H1 (cell line): ENCODE data around the gene MORC4. TPM values are rescaled to one million over a fixed set of nuclear protein-coding genes. Genes with fewer than 3 reads are reported as not detected.

ENCODE experiments used
- CTCF ChIA-PET: fragments of 300-600 bp; sonication (Branson Sonifier 250); formaldehyde crosslinking; loops from one replicate; lab custom pipeline; 2021; ENCODE audit not compliant: partially characterized antibody; lab: Charles Lee
- POLR2A ChIA-PET: fragments of 300-600 bp; sonication (Branson Sonifier 250); formaldehyde crosslinking; loops from one replicate; lab custom pipeline; 2021; ENCODE audit warnings: inconsistent platforms; ENCODE audit not compliant: partially characterized antibody; lab: Charles Lee
- DNase-seq, 2 experiments: peaks; one replicate each; pipeline versions ENCODE4 v3.0.0 to v3.0.0-alpha.2; 2010 to 2022; ENCODE audit warnings: low spot score in 2 of 2, low read depth in 1 of 2, mixed read lengths in 1 of 2
- FAIRE-seq: peaks from 2 replicates; lab custom pipeline; 2011; peaks lifted over from hg19 to GRCh38; lab: Jason Lieb, UNC
- H2AFZ ChIP-seq: 2 replicates; pipeline ENCODE4 v1.8.1; 2012; ENCODE audit warnings: low read length, inconsistent platforms
- H2AK5ac ChIP-seq: 2 replicates; pipeline ENCODE4 v1.6.1; 2013; ENCODE audit warnings: low read depth, low read length
- H2BK120ac ChIP-seq: replicated peaks from 2 replicates; pipeline ENCODE3; 2013; ENCODE audit warnings: low read depth, low read length, inconsistent platforms
- H2BK12ac ChIP-seq: 2 replicates; pipeline ENCODE4 v1.6.1; 2013; ENCODE audit warnings: low read depth, low read length
- H2BK15ac ChIP-seq: 2 replicates; pipeline ENCODE4 v1.6.1; 2013; ENCODE audit warnings: low read length
- H2BK20ac ChIP-seq: 2 replicates; pipeline ENCODE4 v1.6.1; 2013; ENCODE audit warnings: low read length
- H2BK5ac ChIP-seq: 2 replicates; pipeline ENCODE4 v1.6.1; 2013; ENCODE audit warnings: low read depth, low read length
- H3K14ac ChIP-seq: 2 replicates; pipeline ENCODE4 v1.6.1; 2013; ENCODE audit warnings: inconsistent platforms; ENCODE audit not compliant: insufficient read length
- H3K18ac ChIP-seq: 2 replicates; pipeline ENCODE4 v1.6.1; 2013; ENCODE audit warnings: low read length; ENCODE audit errors: extremely low read depth
- H3K23ac ChIP-seq: 2 replicates; pipeline ENCODE4 v1.6.1; 2013; ENCODE audit warnings: inconsistent platforms; ENCODE audit not compliant: insufficient read length
- H3K23me2 ChIP-seq: 2 replicates; pipeline ENCODE4 v1.6.1; 2013; ENCODE audit warnings: low read depth, low read length
- H3K27ac ChIP-seq: 2 replicates; pipeline ENCODE4 v1.6.1; 2011; ENCODE audit warnings: low read depth, low read length, inconsistent platforms
- H3K27me3 ChIP-seq, 4 experiments: replicated peaks in 1 of 4; 1 replicate in 1 of 4; 2 replicates in 3 of 4; pipeline versions ENCODE4 v1.6.1 to v1.8.1; 2011 to 2013; ENCODE audit warnings: low read length in 3 of 4, mild to moderate bottlenecking in 3 of 4, inconsistent platforms in 2 of 4, mixed read lengths in 2 of 4, moderate library complexity in 1 of 4; ENCODE audit not compliant: control insufficient read depth in 3 of 4, insufficient read depth in 3 of 4; ENCODE audit errors: extremely low read depth in 1 of 4
- H3K36me3 ChIP-seq, 4 experiments: 2 replicates each; pipeline versions ENCODE4 v1.6.1 to v1.8.1; 2011 to 2013; ENCODE audit warnings: mild to moderate bottlenecking in 4 of 4, low read length in 3 of 4, moderate library complexity in 2 of 4, control low read depth in 1 of 4, inconsistent platforms in 1 of 4; ENCODE audit not compliant: insufficient read depth in 4 of 4, control insufficient read depth in 2 of 4
- H3K4ac ChIP-seq: replicated peaks from 2 replicates; pipeline ENCODE3; 2013; ENCODE audit warnings: low read length, low read depth, mixed read lengths, inconsistent platforms; ENCODE audit not compliant: insufficient read length
- H3K4me1 ChIP-seq, 4 experiments: replicated peaks in 1 of 4; 1 replicate in 1 of 4; 2 replicates in 3 of 4; pipeline versions ENCODE4 v1.6.1 to v1.8.1; 2011 to 2013; ENCODE audit warnings: low read length in 3 of 4, inconsistent platforms in 2 of 4, mixed read lengths in 1 of 4; ENCODE audit not compliant: insufficient read depth in 4 of 4, control insufficient read depth in 3 of 4
- H3K4me2 ChIP-seq, 2 experiments: 2 replicates each; pipeline versions ENCODE4 v1.6.1 to v1.8.1; 2011 to 2013; ENCODE audit warnings: low read depth in 2 of 2, low read length in 2 of 2, control low read depth in 1 of 2, inconsistent platforms in 1 of 2, mild to moderate bottlenecking in 1 of 2; ENCODE audit not compliant: insufficient read depth in 1 of 2
- H3K4me3 ChIP-seq, 4 experiments: fragments of 200-600, 300-600 bp in 1 of 4; sonication (generic), shearing (Covaris generic), sonication (Bioruptor Twin) in 1 of 4; 2 replicates each; pipeline versions ENCODE4 v1.5.1 to v1.8.1; 2011 to 2016; ENCODE audit warnings: low read length in 4 of 4, low read depth in 3 of 4, control low read depth in 2 of 4, inconsistent platforms in 2 of 4, mild to moderate bottlenecking in 2 of 4, mixed read lengths in 1 of 4, moderate library complexity in 1 of 4; ENCODE audit not compliant: insufficient read depth in 2 of 4; ENCODE audit errors: extremely low read depth in 1 of 4
- H3K56ac ChIP-seq: replicated peaks from 2 replicates; pipeline ENCODE3; 2013; ENCODE audit warnings: low read depth, mild to moderate bottlenecking, mixed read lengths, low read length, inconsistent platforms; ENCODE audit not compliant: insufficient read length
- H3K79me1 ChIP-seq: 2 replicates; pipeline ENCODE4 v1.6.1; 2013; ENCODE audit warnings: low read depth, low read length, control low read depth
- H3K79me2 ChIP-seq, 2 experiments: 2 replicates each; pipeline versions ENCODE4 v1.6.1 to v1.8.1; 2012 to 2013; ENCODE audit warnings: low read length in 2 of 2, mild to moderate bottlenecking in 2 of 2, inconsistent platforms in 1 of 2; ENCODE audit not compliant: insufficient read depth in 2 of 2, control insufficient read depth in 1 of 2
- H3K9ac ChIP-seq, 4 experiments: replicated peaks in 1 of 4; 1 replicate in 1 of 4; 2 replicates in 3 of 4; pipeline versions ENCODE4 v1.6.1 to v1.8.1; 2011 to 2013; ENCODE audit warnings: low read depth in 3 of 4, low read length in 3 of 4, control low read depth in 2 of 4, mild to moderate bottlenecking in 2 of 4, moderate library complexity in 2 of 4, inconsistent platforms in 1 of 4; ENCODE audit errors: extremely low read depth in 1 of 4
- H3K9me3 ChIP-seq, 2 experiments: 2 replicates each; pipeline versions ENCODE4 v1.6.1 to v1.8.1; 2012 to 2013; ENCODE audit warnings: mild to moderate bottlenecking in 2 of 2, moderate library complexity in 2 of 2, control low read depth in 1 of 2, inconsistent platforms in 1 of 2, low read depth in 1 of 2, low read length in 1 of 2, mixed read lengths in 1 of 2; ENCODE audit not compliant: insufficient read depth in 2 of 2
- H4K20me1 ChIP-seq, 2 experiments: replicated peaks in 1 of 2; 2 replicates each; pipeline versions ENCODE3 to v1.8.1; 2011 to 2013; ENCODE audit warnings: inconsistent platforms in 2 of 2, low read length in 2 of 2, mild to moderate bottlenecking in 1 of 2; ENCODE audit not compliant: insufficient read depth in 2 of 2, control insufficient read depth in 1 of 2
- H4K5ac ChIP-seq: 2 replicates; pipeline ENCODE4 v1.6.1; 2013; ENCODE audit warnings: low read length, low read depth, mixed read lengths, inconsistent platforms; ENCODE audit not compliant: insufficient read length
- H4K8ac ChIP-seq: 2 replicates; pipeline ENCODE4 v1.8.0; 2013; ENCODE audit warnings: mild to moderate bottlenecking, moderate library complexity, low read length, inconsistent platforms; ENCODE audit not compliant: insufficient read depth; ENCODE audit errors: extremely low read depth
- H4K91ac ChIP-seq: replicated peaks from 2 replicates; pipeline ENCODE3; 2013; ENCODE audit warnings: low read length, mixed read lengths, inconsistent platforms; ENCODE audit not compliant: insufficient read length
- ATF2 ChIP-seq: IDR thresholded peaks from 2 replicates; pipeline ENCODE4 v1.6.1; 2012; ENCODE audit warnings: low read length, inconsistent platforms
- MAFK ChIP-seq: IDR thresholded peaks from 2 replicates; pipeline ENCODE4 v1.6.1; 2012; ENCODE audit warnings: low read depth, mild to moderate bottlenecking, improper control_type of control experiment, low read length
- POLR2AphosphoS5 ChIP-seq: IDR thresholded peaks from 2 replicates; pipeline ENCODE4 v1.6.1; 2011; ENCODE audit warnings: low read depth, low read length
- RNF2 ChIP-seq: fragments of 200-900, 300-1000 bp; sonication (generic); IDR thresholded peaks from 2 replicates; pipeline ENCODE4 v1.7.1; 2016; ENCODE audit warnings: borderline replicate concordance, low read depth, mild to moderate bottlenecking, antibody characterized with exemption, low read length; ENCODE audit not compliant: poor library complexity, severe bottlenecking; ENCODE audit errors: missing control alignments
- SAP30 ChIP-seq: fragments of 300-600 bp; sonication (generic); IDR thresholded peaks from 2 replicates; pipeline ENCODE4 v1.7.1; 2012; ENCODE audit warnings: low read length, moderate library complexity, mild to moderate bottlenecking, inconsistent platforms; ENCODE audit not compliant: insufficient read depth, insufficient replicate concordance
- TAF1 ChIP-seq: IDR thresholded peaks from 2 replicates; pipeline ENCODE4 v1.6.1; 2011; ENCODE audit warnings: mild to moderate bottlenecking, low read depth, low read length
- WGBS, 2 experiments: shearing (Covaris generic) in 1 of 2; methylation state at CpG; one replicate each; pipeline versions ENCODE4 v1.1.6 to v1.1.7; 2013 to 2015; ENCODE audit warnings: low lambda C conversion rate in 2 of 2, mixed read lengths in 2 of 2, inconsistent platforms in 1 of 2, low coverage in 1 of 2, missing lambda C conversion rate in 1 of 2; ENCODE audit not compliant: insufficient replicate concordance in 2 of 2, insufficient coverage in 1 of 2, insufficient read length in 1 of 2; ENCODE audit errors: extremely low coverage in 1 of 2, missing lambda C conversion rate in 1 of 2; 5-methylcytosine and 5-hydroxymethylcytosine counted together
- polyA plus RNA-seq, 7 experiments: library from polyadenylated mRNA; depleted of rRNA in 3 of 7; stranded (reverse) in 5 of 7; unstranded in 2 of 7; fragments of >200 nt in 5 of 7; fragments of 200-250 nt in 2 of 7; gene quantifications; 1 replicate in 5 of 7; 2 replicates in 1 of 7; 4 replicates in 1 of 7; pipeline versions ENCODE4 v1.2.1 to v1.2.3, GENCODE V29; 2011 to 2013; ENCODE audit warnings: missing spikeins in 2 of 7, mixed read lengths in 2 of 7
- total RNA-seq: library from RNA; stranded (reverse); fragmentation: NEBNext Ultra II Directional; extraction: Animal tissue kit (Norgen Biotek cat#: 25700); gene quantifications from 2 replicates; pipeline ENCODE4 v1.2.1, GENCODE V29; 2021

MORC4 gene
- total and polyA plus RNA-seq, 2 of the 8 experiments (the other 6 are each of a cell fraction or from before 2014, with no cell fraction given) = 1.4 to 2.5 TPM

GRCh38 chrX:106894978-106895452 is 105.0 kb downstream of the MORC4 start:
- no peak overlapping the region for H2BK12ac ChIP-seq
- no peaks in the 10 kb centered on the region for H3K79me2 ChIP-seq
- no peak overlapping the region for H4K91ac ChIP-seq
- ChIA-PET CTCF (interaction anchor here (0.6 to 5.1 kb wide), 22 partner anchors 9 to 999 kb away, joined by 3 to 36 read pairs (median 4); partner anchors contain the start of gene RIPPLY1), POLR2A (no interaction called here)
- H4K5ac ChIP-seq = no peak overlapping the region
- H3K4me1 ChIP-seq = no peaks in the 10 kb centered on the region; a peak in 1 of 7 replicates
- no peak overlapping the region for H2BK120ac ChIP-seq
- H3K4me2 ChIP-seq = no peak overlapping the region
- H2BK5ac ChIP-seq = no peak overlapping the region
- no peak overlapping the region for H3K23ac ChIP-seq
- no peak for TF ChIP-seq POLR2AphosphoS5
- no peak for TF ChIP-seq RNF2
- TF ChIP-seq SAP30 = no peak
- TF ChIP-seq ATF2 = no peak
- TF ChIP-seq MAFK = no peak
- no peak for TF ChIP-seq TAF1
- H2AK5ac ChIP-seq = no peak overlapping the region
- no peak overlapping the region for H3K18ac ChIP-seq
- H3K79me1 ChIP-seq = no peaks in the 10 kb centered on the region
- no peak for DNase-seq
- H2BK20ac ChIP-seq = no peak overlapping the region
- no peaks in the 10 kb centered on the region for H3K23me2 ChIP-seq
- no peak overlapping the region for H3K56ac ChIP-seq
- H3K27ac ChIP-seq = no peak overlapping the region
- no peak overlapping the region for H3K4ac ChIP-seq
- no peak overlapping the region for H3K14ac ChIP-seq
- 0 out of 2 replicates have a peak overlapping the region, but pooled peaks have one; percentile 85 for H2AFZ ChIP-seq
- FAIRE-seq = no peak
- H2BK15ac ChIP-seq = no peak overlapping the region
- no peaks in the 10 kb centered on the region for H3K36me3 ChIP-seq
- 88% methylated on average over 2 of the region's 3 CpGs; no CpG with 5 or more reads in 1 of the 2 experiments for WGBS, 2 experiments
- H3K9ac ChIP-seq = no peak overlapping the region
- no peaks in the 10 kb centered on the region for H4K20me1 ChIP-seq
- no peaks in the 10 kb centered on the region for H3K27me3 ChIP-seq
- H3K9me3 ChIP-seq = no peaks in the 10 kb centered on the region
- no peak overlapping the region for H3K4me3 ChIP-seq
- no peak overlapping the region for H4K8ac ChIP-seq
